ENCODE results near the gene TM6SF1.
"Not testable (repeated sequence)": the region's sequence is repeated elsewhere in the genome, so short reads cannot be mapped to it uniquely, and the experiment has no call there.

The TM6SF1 gene

DNA sequence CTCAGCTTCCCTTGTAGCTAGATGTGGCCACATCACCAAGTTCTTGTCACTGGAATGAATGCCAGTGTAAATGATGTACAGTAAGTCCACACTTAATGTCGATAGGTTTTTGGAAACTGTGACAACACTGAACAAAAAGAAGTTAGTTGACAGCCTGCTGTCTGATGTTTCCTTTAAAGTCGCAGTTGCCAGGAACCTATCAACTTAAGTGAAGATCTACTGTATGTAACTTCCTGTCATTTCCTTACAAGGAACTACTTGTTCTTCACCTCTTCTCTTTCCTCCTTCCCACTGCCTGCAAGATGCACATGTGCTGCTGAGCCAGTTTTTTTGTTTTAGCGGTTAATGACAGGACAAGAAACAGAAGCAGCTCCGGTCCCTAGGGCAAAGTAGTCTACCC, 55.6 kb downstream of the TM6SF1 start:
- Histone ChIP-seq H3K9ac (ENCODE audit: low read depth, low read length) (no peak overlapping the region), H3K27ac (ENCODE audit: low read depth, low read length) (no peak overlapping the region), H3K4me1 (ENCODE audit: insufficient read depth, low read length) (peaks cover 13% of the 10 kb centered on the region; the same call in 1 of the 2 replicates), H3K4me3 (ENCODE audit: low read length) (no peak overlapping the region), H3K36me3 (ENCODE audit: insufficient read depth, low read length) (peaks cover 55% of the 10 kb centered on the region), H3K9me3 (ENCODE audit: insufficient read depth, low read depth, low read length) (no peaks in the 10 kb centered on the region), H3K27me3 (ENCODE audit: insufficient read depth, low read length) (no peaks in the 10 kb centered on the region)
- 97% methylated on average over 4 of the region's 4 CpGs for WGBS

DNA sequence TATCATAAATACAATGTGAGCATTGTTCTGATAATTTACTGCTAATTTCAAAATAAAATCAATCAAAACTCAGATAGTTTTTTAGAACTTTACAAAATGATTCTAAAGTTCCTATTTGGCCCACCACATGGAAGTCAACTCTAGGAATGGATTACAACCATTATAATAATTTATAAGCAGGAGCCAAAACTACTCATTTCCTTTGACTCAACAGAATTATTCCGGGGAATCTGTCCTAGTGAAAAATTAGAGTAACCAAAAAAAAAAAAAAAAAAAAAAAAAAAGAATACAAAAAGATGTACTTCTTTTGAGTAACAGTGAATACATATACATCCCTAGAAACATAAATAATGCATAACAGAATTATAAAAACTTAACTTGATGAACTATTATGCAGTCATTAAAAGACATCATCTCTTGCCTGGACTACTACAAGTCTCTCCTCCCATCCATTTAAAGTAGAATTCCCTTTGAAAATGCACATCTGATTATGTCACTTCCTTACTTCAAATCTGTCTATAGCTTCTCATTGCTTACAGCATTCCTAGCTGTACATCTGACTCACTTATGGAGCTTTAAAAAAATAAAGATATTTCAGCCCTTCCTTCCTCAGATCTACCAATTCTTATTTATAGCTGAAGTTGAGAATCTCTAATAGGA, 56.8 kb downstream of the TM6SF1 start:
- Histone ChIP-seq H3K9me3 (ENCODE audit: insufficient read depth, low read depth, low read length) (no peaks in the 10 kb centered on the region), H3K27me3 (ENCODE audit: insufficient read depth, low read length) (no peaks in the 10 kb centered on the region), H3K27ac (ENCODE audit: low read depth, low read length) (no peak overlapping the region), H3K4me1 (ENCODE audit: insufficient read depth, low read length) (peaks cover 13% of the 10 kb centered on the region; the same call in 1 of the 2 replicates), H3K36me3 (ENCODE audit: insufficient read depth, low read length) (peaks cover 45% of the 10 kb centered on the region), H3K9ac (ENCODE audit: low read depth, low read length) (no peak overlapping the region), H3K4me3 (ENCODE audit: low read length) (no peak overlapping the region)
- WGBS: no CpG with 5 or more reads among the region's 1 CpG

DNA sequence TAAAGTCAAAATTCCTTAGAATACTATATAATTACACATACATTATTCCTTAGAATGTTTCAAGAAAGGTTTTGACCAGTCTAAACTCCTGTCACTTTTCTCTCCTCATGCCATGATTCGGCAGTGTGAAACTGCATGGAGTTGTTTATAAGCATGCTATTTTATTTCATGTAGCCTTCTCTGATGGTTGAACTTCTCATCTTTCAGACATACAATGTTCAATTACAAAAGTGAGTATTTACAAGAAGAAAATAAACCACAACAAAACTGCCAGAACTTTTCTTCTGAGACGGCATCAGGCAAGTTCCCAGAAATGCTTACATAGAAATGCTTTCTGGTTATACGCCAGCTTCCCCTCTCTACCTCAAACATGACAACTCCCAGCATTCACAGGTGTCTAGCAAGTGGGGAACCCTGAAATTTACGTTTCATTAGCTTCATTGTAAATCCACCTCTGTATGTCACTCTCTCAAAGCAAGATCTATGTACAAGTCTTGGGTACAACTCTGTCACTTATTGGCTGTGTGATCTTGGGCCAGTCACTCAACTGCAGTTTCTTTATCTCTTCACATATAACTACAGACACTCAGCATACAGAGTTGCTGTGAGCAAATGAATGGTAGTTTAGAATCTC, 57.4 kb downstream of the TM6SF1 start:
- WGBS: 88% methylated on average over 4 of the region's 4 CpGs
- no peak overlapping the region for H3K27ac ChIP-seq (ENCODE audit: low read depth, low read length)
- H3K27me3 ChIP-seq (ENCODE audit: insufficient read depth, low read length): no peaks in the 10 kb centered on the region

DNA sequence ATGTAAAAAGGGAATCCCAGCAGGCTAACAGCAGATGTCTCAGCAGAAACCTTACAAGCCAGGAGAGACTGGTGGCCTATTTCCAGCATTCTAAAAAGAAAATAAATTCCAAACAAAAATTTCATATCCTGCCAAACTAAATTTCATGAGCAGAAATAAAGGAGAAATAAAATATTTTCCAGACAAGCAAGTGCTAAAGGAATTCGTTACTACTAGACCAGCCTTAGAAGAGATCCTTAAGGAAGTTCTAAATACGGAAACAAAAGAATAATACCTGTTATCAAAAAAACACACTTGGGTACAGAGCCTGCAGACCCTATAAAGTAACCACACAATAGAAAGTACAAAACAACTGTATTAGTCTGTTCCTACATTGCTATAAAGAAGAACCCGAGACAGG, 58.8 kb downstream of the TM6SF1 start:
- 91% methylated on average over 3 of the region's 3 CpGs for WGBS
- Histone ChIP-seq H3K36me3 (ENCODE audit: insufficient read depth, low read length) (peaks cover 27% of the 10 kb centered on the region), H3K27ac (ENCODE audit: low read depth, low read length) (no peak overlapping the region), H3K4me3 (ENCODE audit: low read length) (no peak overlapping the region), H3K9me3 (ENCODE audit: insufficient read depth, low read depth, low read length) (no peaks in the 10 kb centered on the region), H3K27me3 (ENCODE audit: insufficient read depth, low read length) (no peaks in the 10 kb centered on the region), H3K4me1 (ENCODE audit: insufficient read depth, low read length) (peaks cover 13% of the 10 kb centered on the region; the same call in 1 of the 2 replicates), H3K9ac (ENCODE audit: low read depth, low read length) (no peak overlapping the region)

More for the DNA sequence above, 57.4 kb downstream of the TM6SF1 start:
- no peak overlapping the region for H3K4me3 ChIP-seq (ENCODE audit: low read length)
- no peaks in the 10 kb centered on the region for H3K9me3 ChIP-seq (ENCODE audit: insufficient read depth, low read depth, low read length)
- no peak overlapping the region for H3K9ac ChIP-seq (ENCODE audit: low read depth, low read length)
- H3K4me1 ChIP-seq (ENCODE audit: insufficient read depth, low read length): peaks cover 13% of the 10 kb centered on the region; the same call in 1 of the 2 replicates
- peaks cover 38% of the 10 kb centered on the region for H3K36me3 ChIP-seq (ENCODE audit: insufficient read depth, low read length)

DNA sequence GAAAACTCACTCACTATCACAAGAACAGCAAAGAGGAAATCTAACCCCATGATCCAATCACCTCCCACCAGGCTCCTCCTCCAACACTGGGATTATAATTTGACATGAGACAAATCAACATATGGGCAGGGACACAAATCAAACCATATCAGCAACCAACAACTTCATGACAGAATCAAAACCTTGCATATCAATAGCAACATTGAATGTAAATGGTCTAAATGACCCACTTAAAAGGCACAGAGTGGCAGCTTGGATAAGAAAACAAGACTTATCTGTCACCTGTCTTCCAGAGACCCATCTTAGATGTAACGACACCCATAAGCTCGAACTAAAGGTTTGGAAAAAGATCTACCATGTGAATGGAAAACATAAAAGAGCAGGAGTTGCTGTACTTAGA, 59.4 kb downstream of the TM6SF1 start:
- Histone ChIP-seq H3K4me3 (ENCODE audit: low read length) (no peak overlapping the region), H3K9ac (ENCODE audit: low read depth, low read length) (no peak overlapping the region), H3K27ac (ENCODE audit: low read depth, low read length) (no peak overlapping the region), H3K27me3 (ENCODE audit: insufficient read depth, low read length) (no peaks in the 10 kb centered on the region), H3K9me3 (ENCODE audit: insufficient read depth, low read depth, low read length) (no peaks in the 10 kb centered on the region), H3K36me3 (ENCODE audit: insufficient read depth, low read length) (peaks cover 21% of the 10 kb centered on the region), H3K4me1 (ENCODE audit: insufficient read depth, low read length) (peaks cover 13% of the 10 kb centered on the region; the same call in 1 of the 2 replicates)
- 89% methylated on average over 2 of the region's 2 CpGs for WGBS

DNA sequence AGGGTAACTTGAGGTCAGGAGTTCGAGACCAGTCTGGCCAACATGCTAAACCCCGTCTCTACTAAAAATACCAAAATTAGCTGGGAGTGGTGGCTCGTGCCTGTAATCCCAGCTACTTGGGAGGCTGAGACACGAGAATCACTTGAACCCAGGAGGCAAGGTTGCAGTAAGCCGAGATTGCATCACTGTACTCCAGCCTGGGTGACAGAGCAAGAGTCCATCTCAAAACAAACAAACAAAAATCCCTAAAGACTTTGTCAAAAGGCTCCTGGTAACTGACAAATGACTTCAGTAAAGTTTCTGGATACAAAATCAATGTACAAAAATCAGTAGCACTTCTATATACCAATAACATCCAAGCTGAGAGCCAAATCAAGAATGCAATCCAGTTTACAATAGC, 62.1 kb downstream of the TM6SF1 start:
- H3K36me3 ChIP-seq (ENCODE audit: insufficient read depth, low read length); H3K27ac ChIP-seq (ENCODE audit: low read depth, low read length); H3K9ac ChIP-seq (ENCODE audit: low read depth, low read length); H3K27me3 ChIP-seq (ENCODE audit: insufficient read depth, low read length); H3K9me3 ChIP-seq (ENCODE audit: insufficient read depth, low read depth, low read length); H3K4me3 ChIP-seq (ENCODE audit: low read length): not testable (repeated sequence)
- 95% methylated on average over 5 of the region's 5 CpGs for WGBS
- H3K4me1 ChIP-seq (ENCODE audit: insufficient read depth, low read length): peaks cover 13% of the 10 kb centered on the region; the same call in 1 of the 2 replicates

DNA sequence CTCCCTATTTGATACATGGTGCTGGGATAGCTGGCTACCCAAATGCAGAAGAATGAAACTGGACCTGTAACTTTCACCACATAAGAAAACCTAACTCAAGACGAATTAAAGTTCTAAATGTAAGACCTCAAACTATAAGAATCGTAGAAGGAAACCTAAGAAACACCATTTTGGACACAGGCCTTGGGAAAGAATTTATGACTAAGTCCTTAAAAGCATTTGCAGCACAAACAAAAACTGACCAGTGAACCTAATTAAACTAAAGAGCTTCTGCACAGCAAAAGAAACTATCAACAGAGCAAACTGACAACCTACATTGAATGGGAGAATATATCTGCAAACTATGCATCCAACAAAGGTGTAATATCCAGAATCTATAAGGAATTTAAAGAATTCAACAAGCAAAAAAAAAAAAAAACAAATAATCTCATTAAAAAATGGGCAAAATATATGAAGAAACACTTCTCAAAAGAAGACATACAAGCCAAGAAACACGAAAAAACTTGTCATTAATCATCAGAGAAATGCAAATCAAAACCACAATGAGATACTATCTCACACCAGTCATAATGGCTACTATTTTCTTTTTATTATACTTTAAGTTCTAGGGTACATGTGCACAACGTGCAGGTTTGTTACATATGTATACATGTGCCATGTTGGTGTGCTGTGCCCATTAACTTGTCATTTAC, 63.2 kb downstream of the TM6SF1 start:
- WGBS: 90% methylated on average over 3 of the region's 4 CpGs
- Histone ChIP-seq H3K4me3 (ENCODE audit: low read length) (no peak overlapping the region), H3K4me1 (ENCODE audit: insufficient read depth, low read length) (peaks cover 13% of the 10 kb centered on the region; the same call in 1 of the 2 replicates), H3K9me3 (ENCODE audit: insufficient read depth, low read depth, low read length) (no peaks in the 10 kb centered on the region), H3K27me3 (ENCODE audit: insufficient read depth, low read length) (no peaks in the 10 kb centered on the region), H3K27ac (ENCODE audit: low read depth, low read length) (no peak overlapping the region), H3K9ac (ENCODE audit: low read depth, low read length) (no peak overlapping the region), H3K36me3 (ENCODE audit: insufficient read depth, low read length) (no peaks in the 10 kb centered on the region)

DNA sequence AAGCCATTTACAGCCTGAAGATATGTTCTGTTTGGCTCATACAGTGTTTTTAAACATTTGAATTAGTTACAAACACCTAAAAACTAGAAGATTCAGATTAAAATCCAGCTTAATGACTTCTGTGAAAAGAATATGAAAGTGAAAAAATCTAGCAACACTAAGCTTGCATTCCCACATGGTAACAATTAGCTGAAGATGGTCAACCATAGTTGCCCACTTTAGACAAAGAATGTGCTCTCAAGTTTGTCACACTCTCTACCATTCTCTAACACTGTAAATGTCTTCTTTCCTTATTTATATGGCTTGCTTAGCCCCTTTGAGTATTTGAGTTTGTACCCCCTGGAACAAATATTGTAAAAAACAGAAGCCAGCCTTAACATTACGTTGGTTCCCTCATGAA, 67.4 kb downstream of the TM6SF1 start:
- no peaks in the 10 kb centered on the region for H3K9me3 ChIP-seq (ENCODE audit: insufficient read depth, low read depth, low read length)
- no peaks in the 10 kb centered on the region for H3K4me1 ChIP-seq (ENCODE audit: insufficient read depth, low read length)
- H3K27me3 ChIP-seq (ENCODE audit: insufficient read depth, low read length): no peaks in the 10 kb centered on the region
- no peak overlapping the region for H3K4me3 ChIP-seq (ENCODE audit: low read length)
- 88% methylated on average over 1 of the region's 1 CpG for WGBS
- no peak overlapping the region for H3K27ac ChIP-seq (ENCODE audit: low read depth, low read length)
- no peak overlapping the region for H3K9ac ChIP-seq (ENCODE audit: low read depth, low read length)
- no peaks in the 10 kb centered on the region for H3K36me3 ChIP-seq (ENCODE audit: insufficient read depth, low read length)

DNA sequence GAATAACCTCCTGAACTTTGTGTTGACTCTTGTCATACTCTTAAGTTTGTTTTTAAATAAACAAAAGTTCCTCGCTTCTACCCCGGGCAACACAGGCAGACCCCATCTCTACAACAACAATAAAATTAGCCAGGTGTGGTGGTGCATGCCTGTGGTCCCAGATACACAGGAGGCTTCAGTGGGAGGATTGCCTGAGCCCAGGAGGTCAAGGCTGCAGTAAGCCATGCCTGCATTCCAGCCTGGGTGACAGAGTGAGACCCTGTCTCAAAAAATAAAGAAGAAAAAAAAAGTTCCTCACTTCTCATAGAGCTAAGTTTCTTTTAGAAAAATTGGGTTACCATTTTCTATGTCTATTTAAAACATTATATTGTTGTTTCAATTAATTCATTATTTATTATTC, 70.9 kb downstream of the TM6SF1 start:
- Histone ChIP-seq H3K27ac (ENCODE audit: low read depth, low read length) (no peak overlapping the region), H3K4me3 (ENCODE audit: low read length) (no peak overlapping the region), H3K9me3 (ENCODE audit: insufficient read depth, low read depth, low read length) (no peaks in the 10 kb centered on the region), H3K27me3 (ENCODE audit: insufficient read depth, low read length) (no peaks in the 10 kb centered on the region), H3K4me1 (ENCODE audit: insufficient read depth, low read length) (no peaks in the 10 kb centered on the region), H3K36me3 (ENCODE audit: insufficient read depth, low read length) (no peaks in the 10 kb centered on the region), H3K9ac (ENCODE audit: low read depth, low read length) (no peak overlapping the region)
- 100% methylated on average over 1 of the region's 2 CpGs for WGBS

DNA sequence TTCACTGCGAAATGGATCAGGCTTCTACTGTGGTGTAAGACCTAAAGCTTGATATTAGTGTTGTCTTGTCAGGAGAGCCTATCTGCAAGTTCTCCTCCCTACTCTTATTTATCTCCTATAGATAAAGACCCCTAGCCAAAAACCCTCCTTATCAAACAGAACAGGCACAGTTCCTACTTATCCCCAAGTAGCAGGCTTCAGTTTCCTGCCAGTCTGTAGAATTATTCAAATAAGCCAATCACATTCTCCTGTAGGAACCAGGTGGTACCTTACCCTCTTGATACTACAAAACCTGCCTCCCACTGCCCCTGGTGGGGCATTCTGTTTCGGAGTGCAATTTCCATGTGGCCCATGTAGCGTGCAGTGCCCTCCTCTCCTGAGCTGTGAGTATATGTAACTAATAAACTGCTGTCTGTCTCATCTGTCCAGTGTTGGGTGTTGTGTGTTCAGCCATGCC, 71.5 kb downstream of the TM6SF1 start:
- Histone ChIP-seq H3K9me3 (ENCODE audit: insufficient read depth, low read depth, low read length) (no peaks in the 10 kb centered on the region), H3K27me3 (ENCODE audit: insufficient read depth, low read length) (no peaks in the 10 kb centered on the region), H3K27ac (ENCODE audit: low read depth, low read length) (no peak overlapping the region), H3K9ac (ENCODE audit: low read depth, low read length) (no peak overlapping the region), H3K36me3 (ENCODE audit: insufficient read depth, low read length) (no peaks in the 10 kb centered on the region), H3K4me1 (ENCODE audit: insufficient read depth, low read length) (no peaks in the 10 kb centered on the region), H3K4me3 (ENCODE audit: low read length) (no peak overlapping the region)
- WGBS: 97% methylated on average over 3 of the region's 3 CpGs

DNA sequence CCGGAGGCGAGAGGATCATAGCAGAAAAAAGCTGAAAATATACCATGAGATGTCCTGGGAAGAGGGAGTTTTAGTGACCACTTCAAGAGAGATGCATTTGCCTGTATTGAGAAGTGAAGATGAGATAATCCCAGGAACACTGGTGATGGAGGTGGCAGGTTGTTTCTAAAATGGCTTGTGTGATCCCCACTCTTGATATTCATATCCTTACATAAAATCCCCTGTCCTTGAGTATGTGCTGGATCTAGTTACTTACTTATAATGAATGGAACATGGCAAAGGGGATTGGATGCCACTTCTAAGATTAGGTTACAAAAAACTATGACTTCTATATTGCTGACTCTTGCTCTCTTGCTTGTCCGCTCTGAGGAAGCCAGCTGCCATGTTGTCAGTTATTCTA, 78.1 kb downstream of the TM6SF1 start:
- no peaks in the 10 kb centered on the region for H3K27me3 ChIP-seq (ENCODE audit: insufficient read depth, low read length)
- peaks cover 7% of the 10 kb centered on the region; the same call in 1 of the 2 replicates for H3K36me3 ChIP-seq (ENCODE audit: insufficient read depth, low read length)
- H3K4me1 ChIP-seq (ENCODE audit: insufficient read depth, low read length): no peaks in the 10 kb centered on the region
- H3K4me3 ChIP-seq (ENCODE audit: low read length): no peak overlapping the region
- 94% methylated on average over 3 of the region's 3 CpGs for WGBS
- no peak overlapping the region for H3K9ac ChIP-seq (ENCODE audit: low read depth, low read length)
- H3K9me3 ChIP-seq (ENCODE audit: insufficient read depth, low read depth, low read length): no peaks in the 10 kb centered on the region
- H3K27ac ChIP-seq (ENCODE audit: low read depth, low read length): no peak overlapping the region
